HepG2 (cell line): ENCODE measurements around the gene CUL4A. TPM values are rescaled to one million over a fixed set of nuclear protein-coding genes. Genes with fewer than 3 reads are reported as not detected.

Experiments used
- ATAC-seq: fragments of 200-7000 bp; cut with Tn5 transposase; 3 replicates; pipeline ENCODE4 v1.9.1; 2020; ENCODE audit warnings: mild to moderate bottlenecking, moderate library complexity
- BruUV-seq: library from RNA; stranded (reverse); fragments of 400-500 nt; replicated peaks from 2 replicates; lab custom pipeline; 2021; lab: Mats Ljungman, UMichigan
- CTCF ChIA-PET: fragments of 300-600 bp; formaldehyde crosslinking; extraction: SDS; loops from one replicate; lab custom pipeline; 2021; ENCODE audit warnings: low total read pairs, inconsistent platforms, low intra/inter-chr PET ratio; lab: Yijun Ruan, JAX
- POLR2A ChIA-PET: fragments of 350-600 bp; sonication (Branson Sonifier 250); formaldehyde crosslinking; loops from one replicate; lab custom pipeline; 2020; ENCODE audit warnings: antibody characterized with exemption, inconsistent platforms; lab: Yijun Ruan, JAX
- DNase-seq: peaks from one replicate; pipeline ENCODE4 v3.0.0-alpha.2; 2015; ENCODE audit warnings: low spot score
- FAIRE-seq: peaks from 3 replicates; lab custom pipeline; 2011; peaks lifted over from hg19 to GRCh38; lab: Jason Lieb, UNC
- H2AFZ ChIP-seq: one replicate; pipeline ENCODE4 v1.6.1; 2011; ENCODE audit warnings: low read length, inconsistent platforms
- H3K27ac ChIP-seq: fragments of 300-600 bp; 3 replicates; pipeline ENCODE4 v1.8.0; 2011; ENCODE audit warnings: mixed run types, mild to moderate bottlenecking, mixed read lengths, low read length, inconsistent platforms; ENCODE audit not compliant: insufficient read depth; ENCODE audit errors: extremely low read length
- H3K27me3 ChIP-seq, 2 experiments: fragments of 200-600 bp in 1 of 2; 2 replicates in 1 of 2; 3 replicates in 1 of 2; pipeline versions ENCODE4 v1.6.0 to v1.8.0; 2011; ENCODE audit warnings: low read length in 2 of 2, mild to moderate bottlenecking in 2 of 2, moderate library complexity in 2 of 2, inconsistent platforms in 1 of 2; ENCODE audit not compliant: insufficient read depth in 2 of 2, control insufficient read depth in 1 of 2
- H3K36me3 ChIP-seq, 2 experiments: fragments of 200-600 bp in 1 of 2; replicated peaks in 1 of 2; 2 replicates in 1 of 2; 3 replicates in 1 of 2; pipeline versions ENCODE4 v1.5.1 to v1.8.0; 2011; ENCODE audit warnings: low read length in 2 of 2, inconsistent platforms in 1 of 2; ENCODE audit not compliant: insufficient read depth in 2 of 2, control insufficient read depth in 1 of 2
- H3K4me1 ChIP-seq: 2 replicates; pipeline ENCODE4 v1.5.1; 2012; ENCODE audit warnings: low read length, inconsistent platforms; ENCODE audit not compliant: insufficient read depth
- H3K4me2 ChIP-seq: 2 replicates; pipeline ENCODE4 v1.6.0; 2011; ENCODE audit warnings: low read depth, low read length, inconsistent platforms
- H3K4me3 ChIP-seq, 3 experiments: fragments of 200-600 bp in 1 of 3; sonication (generic), shearing (Covaris generic) in 1 of 3; replicated peaks in 1 of 3; 2 replicates each; pipeline ENCODE4 v1.5.1; 2011 to 2016; ENCODE audit warnings: low read length in 3 of 3, inconsistent platforms in 2 of 3, low read depth in 2 of 3, mild to moderate bottlenecking in 2 of 3, control low read depth in 1 of 3, mixed read lengths in 1 of 3; ENCODE audit not compliant: insufficient read depth in 1 of 3
- H3K79me2 ChIP-seq: one replicate; pipeline ENCODE4 v1.6.1; 2011; ENCODE audit warnings: low read length, inconsistent platforms; ENCODE audit not compliant: insufficient read depth
- H3K9ac ChIP-seq: 2 replicates; pipeline ENCODE4 v1.6.0; 2011; ENCODE audit warnings: mild to moderate bottlenecking, low read depth, low read length, inconsistent platforms; ENCODE audit not compliant: insufficient read depth
- H3K9me3 ChIP-seq: 2 replicates; pipeline ENCODE4 v1.5.1; 2012; ENCODE audit warnings: mild to moderate bottlenecking, low read length
- H4K20me1 ChIP-seq: 2 replicates; pipeline ENCODE4 v1.6.0; 2011; ENCODE audit warnings: inconsistent platforms, mild to moderate bottlenecking, low read length, moderate library complexity; ENCODE audit not compliant: insufficient read depth
- BHLHE40 ChIP-seq: IDR thresholded peaks from 2 replicates; pipeline ENCODE4 v1.6.1; 2011; ENCODE audit warnings: low read length, improper control_type of control experiment
- HOXA3 ChIP-seq: sonication (generic); formaldehyde crosslinking; IDR thresholded peaks from 2 replicates; pipeline ENCODE4 v1.5.0; 2020; ENCODE audit warnings: missing genetic modification reagents
- REXO4 ChIP-seq: sonication (generic); formaldehyde crosslinking; IDR thresholded peaks from 2 replicates; pipeline ENCODE4 v1.8.0; 2022; ENCODE audit warnings: missing genetic modification reagents, mild to moderate bottlenecking, borderline replicate concordance
- WGBS: methylation state at CpG from one replicate; pipeline ENCODE4 v1.1.6; 2017; ENCODE audit warnings: low lambda C conversion rate; 5-methylcytosine and 5-hydroxymethylcytosine counted together
- in situ Hi-C: cut with HindIII; loops from 2 replicates; pipeline ENCODE4 v1.10.0; 2017; ENCODE audit warnings: low pct_unique_long_range_greater_than_20kb; ENCODE audit not compliant: extremely low pct_ligation_motif_present
- intact Hi-C: fragments of 100-400 bp; cut with micrococcal nuclease; formaldehyde crosslinking; loops from one replicate; pipeline ENCODE4 v1.10.0; 2022; ENCODE audit not compliant: unreplicated experiment
- polyA plus RNA-seq, 8 experiments: library from polyadenylated mRNA; depleted of rRNA in 3 of 8; stranded (reverse) in 7 of 8; unstranded in 1 of 8; fragments of >200 nt; fragmentation: Illumina TruSeq in 4 of 8; extraction: Trizol in 4 of 8; gene quantifications; 2 replicates each; pipeline versions ENCODE4 v1.2.1 to v1.2.3, GENCODE V29; 2011 to 2016; ENCODE audit warnings: low read depth in 4 of 8, missing spikeins in 1 of 8, mixed read lengths in 1 of 8; ENCODE audit not compliant: insufficient read depth in 1 of 8
- total RNA-seq, 5 experiments: library from RNA; depleted of rRNA; stranded (reverse); fragments of >200 nt; fragmentation: Illumina TruSeq; extraction: Trizol; gene quantifications; 2 replicates each; pipeline ENCODE4 v1.2.3, GENCODE V29; 2016; ENCODE audit warnings: low read depth in 1 of 5
- TF ChIP-seq, protein P1 (sequence below): fragments of 450-650 bp; IDR thresholded peaks from 2 replicates; pipeline ENCODE4 v1.6.1; 2016
- TF ChIP-seq, protein P2 (sequence below): sonication (generic); formaldehyde crosslinking; IDR thresholded peaks from 2 replicates; pipeline ENCODE4 v1.4.0; 2020; ENCODE audit warnings: missing genetic modification reagents
- TF ChIP-seq, protein P3 (sequence below): sonication (generic); formaldehyde crosslinking; IDR thresholded peaks from 2 replicates; pipeline ENCODE4 v1.5.1; 2020; ENCODE audit warnings: missing genetic modification reagents, mild to moderate bottlenecking, borderline replicate concordance
- TF ChIP-seq, protein P4 (sequence below): sonication (generic); formaldehyde crosslinking; IDR thresholded peaks from 2 replicates; pipeline ENCODE4 v1.8.0; 2022; ENCODE audit warnings: low read depth, missing genetic modification reagents
- TF ChIP-seq, protein P5 (sequence below): sonication (generic); formaldehyde crosslinking; IDR thresholded peaks from 2 replicates; pipeline ENCODE4 v1.4.0; 2020; ENCODE audit warnings: missing genetic modification reagents

Gene CUL4A
- total and polyA plus RNA-seq, 2 of the 13 experiments (the other 11 are each of a cell fraction or from before 2014, with no cell fraction given) = 51.2 to 75.3 TPM

DNA sequence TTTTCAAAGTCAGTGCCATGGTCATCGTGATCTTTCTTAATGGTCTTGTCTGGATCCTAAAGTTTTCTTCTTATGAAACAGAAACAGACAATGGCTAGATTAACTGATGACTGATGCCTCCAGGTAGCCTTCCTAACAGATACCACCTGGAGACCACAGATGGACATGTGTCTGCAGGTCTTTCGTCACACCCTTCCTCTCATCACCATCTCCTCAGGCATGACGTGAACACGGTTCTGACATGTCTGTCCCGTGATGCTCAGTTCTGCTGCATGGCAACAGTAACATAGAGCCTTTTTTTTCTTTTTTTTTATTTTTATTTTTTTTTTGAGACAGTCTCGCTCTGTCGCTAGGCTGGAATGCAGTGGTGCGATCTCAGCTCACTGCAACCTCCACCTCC is 74.5 kb downstream of the CUL4A start:
- FAIRE-seq (no peak), ATAC-seq (no peak), DNase-seq (no peak)
- Histone ChIP-seq H3K4me3 (no peak overlapping the region), H3K4me1 (peaks cover 10% of the 10 kb centered on the region; the same call in 1 of the 2 replicates), H3K27ac (no peak overlapping the region), H2AFZ (no peak overlapping the region), H3K4me2 (no peak overlapping the region), H3K9ac (no peak overlapping the region), H3K36me3 (no peaks in the 10 kb centered on the region), H3K27me3 (peaks cover 2 to 22% of the 10 kb centered on the region in 2 experiments; a peak in 4 of 5 replicates), H4K20me1 (no peaks in the 10 kb centered on the region), H3K79me2 (no peaks in the 10 kb centered on the region), H3K9me3 (no peaks in the 10 kb centered on the region)
- no TSS peak for BruUV-seq
- WGBS = 61% methylated on average over 8 of the region's 8 CpGs
- intact Hi-C loops (no loop called here), in situ Hi-C loops (no loop called here)
- CTCF ChIA-PET = no interaction called here
- TF ChIP-seq, protein P1, sequence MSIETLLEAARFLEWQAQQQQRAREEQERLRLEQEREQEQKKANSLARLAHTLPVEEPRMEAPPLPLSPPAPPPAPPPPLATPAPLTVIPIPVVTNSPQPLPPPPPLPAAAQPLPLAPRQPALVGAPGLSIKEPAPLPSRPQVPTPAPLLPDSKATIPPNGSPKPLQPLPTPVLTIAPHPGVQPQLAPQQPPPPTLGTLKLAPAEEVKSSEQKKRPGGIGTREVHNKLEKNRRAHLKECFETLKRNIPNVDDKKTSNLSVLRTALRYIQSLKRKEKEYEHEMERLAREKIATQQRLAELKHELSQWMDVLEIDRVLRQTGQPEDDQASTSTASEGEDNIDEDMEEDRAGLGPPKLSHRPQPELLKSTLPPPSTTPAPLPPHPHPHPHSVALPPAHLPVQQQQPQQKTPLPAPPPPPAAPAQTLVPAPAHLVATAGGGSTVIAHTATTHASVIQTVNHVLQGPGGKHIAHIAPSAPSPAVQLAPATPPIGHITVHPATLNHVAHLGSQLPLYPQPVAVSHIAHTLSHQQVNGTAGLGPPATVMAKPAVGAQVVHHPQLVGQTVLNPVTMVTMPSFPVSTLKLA = 0 out of 2 replicates have a peak, but pooled peaks have one; percentile 18
- TF ChIP-seq, protein P2, sequence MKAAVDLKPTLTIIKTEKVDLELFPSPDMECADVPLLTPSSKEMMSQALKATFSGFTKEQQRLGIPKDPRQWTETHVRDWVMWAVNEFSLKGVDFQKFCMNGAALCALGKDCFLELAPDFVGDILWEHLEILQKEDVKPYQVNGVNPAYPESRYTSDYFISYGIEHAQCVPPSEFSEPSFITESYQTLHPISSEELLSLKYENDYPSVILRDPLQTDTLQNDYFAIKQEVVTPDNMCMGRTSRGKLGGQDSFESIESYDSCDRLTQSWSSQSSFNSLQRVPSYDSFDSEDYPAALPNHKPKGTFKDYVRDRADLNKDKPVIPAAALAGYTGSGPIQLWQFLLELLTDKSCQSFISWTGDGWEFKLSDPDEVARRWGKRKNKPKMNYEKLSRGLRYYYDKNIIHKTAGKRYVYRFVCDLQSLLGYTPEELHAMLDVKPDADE (CRISPR knock-in tag) = no peak
- POLR2A ChIA-PET = no interaction called here

DNA sequence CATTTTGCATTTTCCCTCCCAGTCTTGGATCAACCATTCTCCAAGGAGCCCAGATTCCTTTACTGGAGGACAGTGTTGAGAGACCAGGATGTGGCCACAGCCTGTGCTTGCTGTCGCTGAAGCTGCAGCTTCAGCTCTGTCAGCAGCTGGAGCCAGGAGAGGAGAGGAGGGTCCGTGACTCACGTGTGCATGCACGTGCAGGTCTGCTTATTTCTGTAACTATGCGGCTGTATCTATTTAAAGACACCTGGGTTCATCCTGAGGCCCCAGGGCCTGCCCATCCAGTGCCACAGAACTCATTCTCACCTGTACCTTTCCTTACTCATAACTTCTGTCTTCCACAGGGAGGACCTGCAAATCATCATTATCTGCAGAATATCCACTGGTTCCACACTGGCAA is 79.5 kb downstream of the CUL4A start:
- intact Hi-C loops = no loop called here
- H3K27ac ChIP-seq = no peak overlapping the region
- ATAC-seq (no peak), FAIRE-seq (no peak), DNase-seq (no peak)
- peaks cover 27% of the 10 kb centered on the region for H3K4me1 ChIP-seq
- H3K4me2 ChIP-seq = no peak overlapping the region
- H3K9me3 ChIP-seq = no peaks in the 10 kb centered on the region
- H4K20me1 ChIP-seq = no peaks in the 10 kb centered on the region
- BruUV-seq = no TSS peak
- in situ Hi-C loops = no loop called here
- no peak overlapping the region for H3K9ac ChIP-seq
- POLR2A ChIA-PET = no interaction called here
- no peaks in the 10 kb centered on the region for H3K36me3 ChIP-seq
- H3K79me2 ChIP-seq = no peaks in the 10 kb centered on the region
- WGBS = 1% methylated on average over 5 of the region's 5 CpGs
- H3K27me3 ChIP-seq = peaks cover 5 to 36% of the 10 kb centered on the region in 2 experiments
- no peak overlapping the region for H2AFZ ChIP-seq
- CTCF ChIA-PET = no interaction called here
- H3K4me3 ChIP-seq = no peak overlapping the region
- TF ChIP-seq REXO4 = no peak
- TF ChIP-seq, protein P3, sequence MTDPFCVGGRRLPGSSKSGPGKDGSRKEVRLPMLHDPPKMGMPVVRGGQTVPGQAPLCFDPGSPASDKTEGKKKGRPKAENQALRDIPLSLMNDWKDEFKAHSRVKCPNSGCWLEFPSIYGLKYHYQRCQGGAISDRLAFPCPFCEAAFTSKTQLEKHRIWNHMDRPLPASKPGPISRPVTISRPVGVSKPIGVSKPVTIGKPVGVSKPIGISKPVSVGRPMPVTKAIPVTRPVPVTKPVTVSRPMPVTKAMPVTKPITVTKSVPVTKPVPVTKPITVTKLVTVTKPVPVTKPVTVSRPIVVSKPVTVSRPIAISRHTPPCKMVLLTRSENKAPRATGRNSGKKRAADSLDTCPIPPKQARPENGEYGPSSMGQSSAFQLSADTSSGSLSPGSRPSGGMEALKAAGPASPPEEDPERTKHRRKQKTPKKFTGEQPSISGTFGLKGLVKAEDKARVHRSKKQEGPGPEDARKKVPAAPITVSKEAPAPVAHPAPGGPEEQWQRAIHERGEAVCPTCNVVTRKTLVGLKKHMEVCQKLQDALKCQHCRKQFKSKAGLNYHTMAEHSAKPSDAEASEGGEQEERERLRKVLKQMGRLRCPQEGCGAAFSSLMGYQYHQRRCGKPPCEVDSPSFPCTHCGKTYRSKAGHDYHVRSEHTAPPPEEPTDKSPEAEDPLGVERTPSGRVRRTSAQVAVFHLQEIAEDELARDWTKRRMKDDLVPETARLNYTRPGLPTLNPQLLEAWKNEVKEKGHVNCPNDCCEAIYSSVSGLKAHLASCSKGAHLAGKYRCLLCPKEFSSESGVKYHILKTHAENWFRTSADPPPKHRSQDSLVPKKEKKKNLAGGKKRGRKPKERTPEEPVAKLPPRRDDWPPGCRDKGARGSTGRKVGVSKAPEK = no peak
- no peak for TF ChIP-seq HOXA3
- peak; percentile 71 for TF ChIP-seq BHLHE40
- TF ChIP-seq, protein P4, sequence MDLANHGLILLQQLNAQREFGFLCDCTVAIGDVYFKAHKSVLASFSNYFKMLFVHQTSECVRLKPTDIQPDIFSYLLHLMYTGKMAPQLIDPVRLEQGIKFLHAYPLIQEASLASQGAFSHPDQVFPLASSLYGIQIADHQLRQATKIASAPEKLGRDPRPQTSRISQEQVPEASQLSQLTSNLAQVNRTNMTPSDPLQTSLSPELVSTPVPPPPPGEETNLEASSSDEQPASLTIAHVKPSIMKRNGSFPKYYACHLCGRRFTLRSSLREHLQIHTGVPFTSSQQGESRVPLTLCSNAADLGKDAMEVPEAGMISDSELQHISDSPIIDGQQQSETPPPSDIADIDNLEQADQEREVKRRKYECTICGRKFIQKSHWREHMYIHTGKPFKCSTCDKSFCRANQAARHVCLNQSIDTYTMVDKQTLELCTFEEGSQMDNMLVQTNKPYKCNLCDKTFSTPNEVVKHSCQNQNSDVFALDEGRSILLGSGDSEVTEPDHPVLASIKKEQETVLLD (CRISPR knock-in tag) = no peak
- TF ChIP-seq, protein P5, sequence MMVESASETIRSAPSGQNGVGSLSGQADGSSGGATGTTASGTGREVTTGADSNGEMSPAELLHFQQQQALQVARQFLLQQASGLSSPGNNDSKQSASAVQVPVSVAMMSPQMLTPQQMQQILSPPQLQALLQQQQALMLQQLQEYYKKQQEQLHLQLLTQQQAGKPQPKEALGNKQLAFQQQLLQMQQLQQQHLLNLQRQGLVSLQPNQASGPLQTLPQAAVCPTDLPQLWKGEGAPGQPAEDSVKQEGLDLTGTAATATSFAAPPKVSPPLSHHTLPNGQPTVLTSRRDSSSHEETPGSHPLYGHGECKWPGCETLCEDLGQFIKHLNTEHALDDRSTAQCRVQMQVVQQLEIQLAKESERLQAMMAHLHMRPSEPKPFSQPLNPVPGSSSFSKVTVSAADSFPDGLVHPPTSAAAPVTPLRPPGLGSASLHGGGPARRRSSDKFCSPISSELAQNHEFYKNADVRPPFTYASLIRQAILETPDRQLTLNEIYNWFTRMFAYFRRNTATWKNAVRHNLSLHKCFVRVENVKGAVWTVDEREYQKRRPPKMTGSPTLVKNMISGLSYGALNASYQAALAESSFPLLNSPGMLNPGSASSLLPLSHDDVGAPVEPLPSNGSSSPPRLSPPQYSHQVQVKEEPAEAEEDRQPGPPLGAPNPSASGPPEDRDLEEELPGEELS (CRISPR knock-in tag) = no peak
